ENCODE data around the gene GABBR2. TPM values are rescaled to one million over a fixed set of nuclear protein-coding genes. Genes with fewer than 3 reads are reported as not detected.

GABBR2 gene
- polyA plus RNA-seq, 1 of the 3 experiments (the other 2 are of a cell fraction): not detected

GRCh38 chr9:98529841-98530240 is 178.9 kb downstream of the GABBR2 start:
- no peaks in the 10 kb centered on the region for H3K36me3 ChIP-seq (replicated peaks in 1 of 2; ENCODE audit: control insufficient read depth in 1 of 2, insufficient read depth in 2 of 2, low read length in 1 of 2)
- DNase-seq: no peak
- no peak overlapping the region for H3K27ac ChIP-seq (ENCODE audit: low read depth in 2 of 2, low read length in 1 of 2)
- WGBS (ENCODE audit: low lambda C conversion rate): 31% methylated on average over 7 of the region's 7 CpGs
- no peak overlapping the region for H3K9ac ChIP-seq
- no peaks in the 10 kb centered on the region; a peak in 1 of 4 replicates for H3K4me1 ChIP-seq (ENCODE audit: control insufficient read depth in 1 of 2, insufficient read depth in 2 of 2, low read depth in 1 of 2, low read length in 1 of 2)
- TF ChIP-seq TEAD4 (IDR thresholded peaks at IDR 0.05; ENCODE audit: borderline replicate concordance, insufficient read depth) (no peak), RAD21 (IDR thresholded peaks at IDR 0.05; ENCODE audit: low read length) (no peak), MEF2A (IDR thresholded peaks at IDR 0.05; ENCODE audit: borderline replicate concordance, low read depth) (no peak), JUND (IDR thresholded peaks at IDR 0.05) (no peak), TAF1 (IDR thresholded peaks at IDR 0.05; ENCODE audit: borderline replicate concordance, low read depth, low read length) (no peak), RXRA (IDR thresholded peaks at IDR 0.05; ENCODE audit: borderline replicate concordance, low read depth) (no peak), IRF3 (IDR thresholded peaks at IDR 0.05; ENCODE audit: low read depth, low read length) (no peak), CHD2 (IDR thresholded peaks at IDR 0.05; ENCODE audit: low read length, partially characterized antibody) (no peak), MXI1 (IDR thresholded peaks at IDR 0.05; ENCODE audit: low read depth, low read length) (no peak), NFIC (IDR thresholded peaks at IDR 0.05; ENCODE audit: borderline replicate concordance) (no peak), RFX5 (IDR thresholded peaks at IDR 0.05; ENCODE audit: low read length) (no peak), FOSL2 (IDR thresholded peaks at IDR 0.05; ENCODE audit: borderline replicate concordance, low read depth) (no peak), SIN3A (IDR thresholded peaks at IDR 0.05; ENCODE audit: borderline replicate concordance, low read depth, low read length) (no peak)
- H3K9me3 ChIP-seq: no peaks in the 10 kb centered on the region
- no peaks in the 10 kb centered on the region for H4K20me1 ChIP-seq (ENCODE audit: insufficient read depth)
- H3K4me2 ChIP-seq: no peak overlapping the region
- no peaks in the 10 kb centered on the region for H3K9me2 ChIP-seq
- H3K79me2 ChIP-seq (ENCODE audit: insufficient read depth): no peaks in the 10 kb centered on the region
- no peak overlapping the region for H2AFZ ChIP-seq (ENCODE audit: low read depth)
- ChIA-PET CTCF (no interaction called here), POLR2A (no interaction called here)
- H3K4me3 ChIP-seq (ENCODE audit: low read depth in 2 of 2, low read length in 1 of 2): no peak overlapping the region
- no peaks in the 10 kb centered on the region for H3F3A ChIP-seq (replicated peaks; ENCODE audit: insufficient read depth)
- H3K27me3 ChIP-seq (ENCODE audit: insufficient read depth): no peaks in the 10 kb centered on the region

GRCh38 chr9:98523231-98523901 is 185.4 kb downstream of the GABBR2 start:
- no peak overlapping the region for H3K27ac ChIP-seq (ENCODE audit: low read depth in 2 of 2, low read length in 1 of 2)
- H3K9me3 ChIP-seq: no peaks in the 10 kb centered on the region
- H4K20me1 ChIP-seq (ENCODE audit: insufficient read depth): no peaks in the 10 kb centered on the region
- no peaks in the 10 kb centered on the region for H3K9me2 ChIP-seq
- ChIA-PET CTCF (interaction anchor here (0.8 to 1.6 kb wide), 7 partner anchors 11 to 261 kb away, joined by 3 to 5 read pairs (median 3); no protein-coding TSS in a partner anchor), POLR2A (no interaction called here)
- no peaks in the 10 kb centered on the region for H3K36me3 ChIP-seq (replicated peaks in 1 of 2; ENCODE audit: control insufficient read depth in 1 of 2, insufficient read depth in 2 of 2, low read length in 1 of 2)
- TF ChIP-seq USF2 (IDR thresholded peaks at IDR 0.05; ENCODE audit: borderline replicate concordance, low read depth, low read length) (no peak), NFIC (IDR thresholded peaks at IDR 0.05; ENCODE audit: borderline replicate concordance) (no peak), EP300 (IDR thresholded peaks at IDR 0.05; ENCODE audit: borderline replicate concordance in 1 of 2, low read depth in 1 of 2, low read length in 1 of 2) (no peak), CTCF (IDR thresholded peaks at IDR 0.05) (no peak), ELF1 (IDR thresholded peaks at IDR 0.05) (no peak)
- H3K4me1 ChIP-seq (ENCODE audit: control insufficient read depth in 1 of 2, insufficient read depth in 2 of 2, low read depth in 1 of 2, low read length in 1 of 2): no peaks in the 10 kb centered on the region; a peak in 1 of 4 replicates
- H3K4me3 ChIP-seq (ENCODE audit: low read depth in 2 of 2, low read length in 1 of 2): no peak overlapping the region; a peak in 1 of 4 replicates
- 20% methylated on average over 5 of the region's 5 CpGs for WGBS (ENCODE audit: low lambda C conversion rate)
- no peak overlapping the region for H2AFZ ChIP-seq (ENCODE audit: low read depth)
- no peaks in the 10 kb centered on the region for H3K79me2 ChIP-seq (ENCODE audit: insufficient read depth)
- DNase-seq: no peak
- H3K9ac ChIP-seq: no peak overlapping the region
- H3K27me3 ChIP-seq (ENCODE audit: insufficient read depth): no peaks in the 10 kb centered on the region
- no peak overlapping the region for H3K4me2 ChIP-seq
- peaks cover 4% of the 10 kb centered on the region for H3F3A ChIP-seq (replicated peaks; ENCODE audit: insufficient read depth)
